ENCODE measurements around the gene APC2.
"Not testable (repeated sequence)": the region's sequence is repeated elsewhere in the genome, so short reads cannot be mapped to it uniquely, and the experiment has no call there.

The APC2 gene

GRCh38 chr19:1471010-1471514, 21.1 kb downstream of the APC2 start:
- peaks cover 82% of the 10 kb centered on the region for H3K27me3 ChIP-seq (ENCODE audit: control insufficient read depth, insufficient read depth, low read length)
- H3K4me1 ChIP-seq (ENCODE audit: control insufficient read depth, insufficient read depth, low read length), result peaks cover 31% of the 10 kb centered on the region
- no peak overlapping the region for H3K27ac ChIP-seq (ENCODE audit: low read depth, low read length)
- no peaks in the 10 kb centered on the region for H3K9me3 ChIP-seq (ENCODE audit: control insufficient read depth, insufficient read depth, low read depth, low read length)
- H3K9ac ChIP-seq (ENCODE audit: low read length), result no peak overlapping the region
- H3K36me3 ChIP-seq (ENCODE audit: control insufficient read depth, insufficient read depth, low read length), result peaks cover 5% of the 10 kb centered on the region; the same call in 1 of the 2 replicates
- H3K4me3 ChIP-seq (ENCODE audit: low read depth, low read length), result peak overlapping the region; percentile 52

DNA sequence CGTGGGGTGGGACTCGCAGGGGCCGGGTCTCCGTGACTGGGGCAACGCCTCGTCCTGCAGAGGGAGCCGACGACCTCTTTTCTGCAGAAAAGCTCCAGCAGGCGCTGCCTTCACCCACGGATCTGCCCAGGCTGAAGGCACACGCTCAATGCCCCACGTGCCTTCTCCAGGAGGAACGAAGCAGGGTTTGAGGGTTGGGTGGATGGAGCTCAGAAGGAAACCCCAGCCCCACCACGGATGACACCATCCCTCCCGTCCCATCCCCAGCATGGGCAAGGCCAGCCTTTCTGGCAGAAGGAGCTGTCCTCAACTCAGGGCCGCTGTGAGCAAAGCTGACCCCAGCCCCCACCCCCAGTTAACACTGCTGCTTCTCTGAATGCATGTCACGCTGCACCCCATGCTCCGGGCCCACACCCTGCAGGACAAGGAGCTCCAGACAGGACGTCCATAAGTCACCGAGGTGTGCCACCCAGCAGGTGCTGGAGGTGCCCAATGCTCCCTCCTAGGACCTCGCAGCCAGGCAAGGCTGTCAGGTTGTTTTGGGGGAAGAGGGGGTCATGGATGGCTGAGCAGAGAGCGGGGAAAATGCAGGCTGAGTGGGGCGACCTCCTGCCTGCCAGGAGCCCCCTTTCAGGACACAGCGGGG, 21.7 kb downstream of the APC2 start:
- no peak overlapping the region; the same call in 1 of the 2 replicates for H3K4me3 ChIP-seq (ENCODE audit: low read depth, low read length)
- no peaks in the 10 kb centered on the region for H3K9me3 ChIP-seq (ENCODE audit: control insufficient read depth, insufficient read depth, low read depth, low read length)
- peaks cover 5% of the 10 kb centered on the region; the same call in 1 of the 2 replicates for H3K36me3 ChIP-seq (ENCODE audit: control insufficient read depth, insufficient read depth, low read length)
- H3K9ac ChIP-seq (ENCODE audit: low read length), result no peak overlapping the region
- no peak overlapping the region for H3K27ac ChIP-seq (ENCODE audit: low read depth, low read length)
- peaks cover 28% of the 10 kb centered on the region for H3K4me1 ChIP-seq (ENCODE audit: control insufficient read depth, insufficient read depth, low read length)
- peaks cover 76% of the 10 kb centered on the region for H3K27me3 ChIP-seq (ENCODE audit: control insufficient read depth, insufficient read depth, low read length)

DNA sequence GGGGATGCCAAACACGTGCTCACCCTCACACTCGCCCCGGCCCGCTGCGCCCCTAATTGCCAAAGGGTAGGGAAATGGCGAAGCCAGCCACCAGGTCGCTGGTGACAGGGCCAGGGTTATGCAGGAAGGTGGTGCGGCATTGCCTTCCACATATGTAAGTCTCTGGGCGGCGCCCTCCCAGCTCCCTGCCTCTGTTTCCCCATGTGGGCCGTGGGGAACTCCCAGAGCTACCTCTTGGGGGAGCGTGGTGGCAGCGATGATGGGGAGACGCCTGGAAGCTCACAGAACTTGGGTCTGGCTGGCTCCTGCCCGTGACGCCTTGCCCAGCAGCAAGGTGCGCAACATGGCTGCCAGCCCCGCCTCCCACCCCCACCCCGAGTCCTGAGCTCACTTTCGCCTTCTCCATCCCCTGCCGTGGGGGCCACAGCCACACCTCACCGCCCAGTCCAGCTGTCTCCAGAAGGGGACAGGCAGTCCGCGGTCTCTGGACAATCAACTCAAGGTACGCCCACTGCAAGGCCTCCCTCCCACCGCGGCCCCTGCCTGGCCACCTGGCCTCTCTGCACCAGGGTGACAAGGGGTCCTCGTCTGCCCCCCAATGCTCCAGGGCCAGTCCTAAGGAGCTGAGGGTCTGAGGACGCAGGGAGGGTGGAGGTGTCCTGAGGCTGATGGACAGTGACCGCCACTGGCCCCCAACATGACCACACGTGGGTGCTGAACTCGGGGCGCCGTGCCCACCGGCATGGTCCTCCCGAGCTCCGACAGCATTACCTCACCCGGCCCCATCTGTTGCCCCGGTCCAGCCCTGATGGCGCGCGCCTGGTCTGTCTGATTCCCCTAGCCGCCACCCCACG, 22.5 kb downstream of the APC2 start:
- Histone ChIP-seq H3K36me3 (ENCODE audit: control insufficient read depth, insufficient read depth, low read length) (peaks cover 5% of the 10 kb centered on the region; the same call in 1 of the 2 replicates), H3K27me3 (ENCODE audit: control insufficient read depth, insufficient read depth, low read length) (peaks cover 68% of the 10 kb centered on the region), H3K9ac (ENCODE audit: low read length) (no peak overlapping the region), H3K4me3 (ENCODE audit: low read depth, low read length) (no peak overlapping the region), H3K27ac (ENCODE audit: low read depth, low read length) (no peak overlapping the region), H3K4me1 (ENCODE audit: control insufficient read depth, insufficient read depth, low read length) (peaks cover 24% of the 10 kb centered on the region), H3K9me3 (ENCODE audit: control insufficient read depth, insufficient read depth, low read depth, low read length) (no peaks in the 10 kb centered on the region)

GRCh38 chr19:1473085-1473851, 23.3 kb downstream of the APC2 start:
- Histone ChIP-seq H3K9ac (ENCODE audit: low read length) (no peak overlapping the region), H3K36me3 (ENCODE audit: control insufficient read depth, insufficient read depth, low read length) (peaks cover 5% of the 10 kb centered on the region; the same call in 1 of the 2 replicates), H3K4me1 (ENCODE audit: control insufficient read depth, insufficient read depth, low read length) (peaks cover 23% of the 10 kb centered on the region), H3K4me3 (ENCODE audit: low read depth, low read length) (no peak overlapping the region), H3K27me3 (ENCODE audit: control insufficient read depth, insufficient read depth, low read length) (peaks cover 60% of the 10 kb centered on the region), H3K27ac (ENCODE audit: low read depth, low read length) (no peak overlapping the region), H3K9me3 (ENCODE audit: control insufficient read depth, insufficient read depth, low read depth, low read length) (no peaks in the 10 kb centered on the region)

DNA sequence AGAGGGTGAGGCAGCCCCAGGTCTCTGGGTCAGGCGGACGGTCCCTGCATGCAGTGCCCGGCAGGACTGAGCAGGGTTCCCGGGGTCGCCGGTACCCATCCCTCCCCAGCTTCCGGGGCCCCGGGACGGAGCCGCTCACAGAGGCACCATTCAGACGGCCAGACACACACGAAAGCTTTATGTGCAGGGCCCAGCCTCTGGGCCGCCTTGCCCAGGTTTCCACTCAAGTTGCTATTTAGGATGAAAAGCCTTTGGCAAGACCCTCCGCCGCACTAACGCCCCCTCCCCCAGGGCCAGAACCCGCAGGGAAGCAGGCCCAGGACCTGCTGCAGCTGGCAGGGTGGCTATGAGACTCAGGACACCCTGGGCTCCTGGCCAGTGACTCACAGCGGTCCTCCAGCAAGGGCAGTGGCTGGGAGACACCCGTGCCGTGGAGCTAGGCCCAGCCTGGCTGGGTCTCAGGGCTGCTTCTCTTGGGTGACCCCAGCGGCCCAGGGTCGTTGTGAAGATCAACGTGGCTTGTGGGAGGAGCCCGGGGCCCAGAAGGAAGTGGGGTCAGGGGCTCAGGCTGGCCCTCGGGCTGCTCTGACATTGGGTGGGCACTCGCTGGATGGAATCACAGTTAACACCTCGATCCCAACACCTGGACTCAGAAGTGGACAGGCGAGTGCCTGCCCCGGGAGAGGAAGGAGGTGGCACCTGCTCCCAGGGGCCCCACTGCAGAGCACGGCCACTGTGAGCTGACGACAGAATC, 24.3 kb downstream of the APC2 start:
- H3K4me3 ChIP-seq (ENCODE audit: low read depth, low read length), result no peak overlapping the region
- peaks cover 5% of the 10 kb centered on the region; the same call in 1 of the 2 replicates for H3K36me3 ChIP-seq (ENCODE audit: control insufficient read depth, insufficient read depth, low read length)
- H3K27ac ChIP-seq (ENCODE audit: low read depth, low read length), result no peak overlapping the region
- no peaks in the 10 kb centered on the region for H3K9me3 ChIP-seq (ENCODE audit: control insufficient read depth, insufficient read depth, low read depth, low read length)
- H3K4me1 ChIP-seq (ENCODE audit: control insufficient read depth, insufficient read depth, low read length), result peaks cover 20% of the 10 kb centered on the region
- no peak overlapping the region for H3K9ac ChIP-seq (ENCODE audit: low read length)
- peaks cover 51% of the 10 kb centered on the region for H3K27me3 ChIP-seq (ENCODE audit: control insufficient read depth, insufficient read depth, low read length)

DNA sequence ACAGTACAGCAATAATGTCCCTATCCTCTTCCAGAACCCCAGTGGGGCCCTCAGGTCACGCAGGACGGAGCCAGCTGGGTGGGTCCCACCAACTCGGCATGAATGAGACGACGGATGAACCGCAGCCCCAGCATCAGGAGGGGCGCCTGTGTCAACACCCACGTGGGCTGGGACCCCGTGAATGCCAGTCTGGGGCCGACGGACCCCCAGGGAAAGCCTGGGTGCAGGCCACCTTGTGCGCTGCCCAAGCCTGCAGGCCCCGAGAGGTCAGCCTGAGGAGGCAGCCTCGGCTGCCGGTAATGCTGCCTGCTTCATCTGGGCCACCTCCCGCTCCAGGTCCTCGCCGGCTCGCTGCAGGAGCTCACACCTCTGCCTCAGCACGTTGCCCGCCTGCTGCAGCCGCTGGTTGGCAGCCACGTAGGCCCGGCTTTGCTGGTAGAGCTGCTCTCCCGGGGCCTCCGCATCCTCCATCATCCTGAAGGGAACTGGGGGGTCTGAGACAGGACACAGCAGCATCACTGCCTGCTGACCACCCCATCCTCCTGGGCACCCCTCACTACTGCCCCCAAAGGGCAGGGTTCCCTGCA, 24.9 kb downstream of the APC2 start:
- peaks cover 5% of the 10 kb centered on the region; the same call in 1 of the 2 replicates for H3K36me3 ChIP-seq (ENCODE audit: control insufficient read depth, insufficient read depth, low read length)
- peaks cover 18% of the 10 kb centered on the region for H3K4me1 ChIP-seq (ENCODE audit: control insufficient read depth, insufficient read depth, low read length)
- H3K4me3 ChIP-seq (ENCODE audit: low read depth, low read length), result no peak overlapping the region
- no peak overlapping the region for H3K9ac ChIP-seq (ENCODE audit: low read length)
- H3K27ac ChIP-seq (ENCODE audit: low read depth, low read length), result no peak overlapping the region
- peaks cover 44% of the 10 kb centered on the region for H3K27me3 ChIP-seq (ENCODE audit: control insufficient read depth, insufficient read depth, low read length)
- H3K9me3 ChIP-seq (ENCODE audit: control insufficient read depth, insufficient read depth, low read depth, low read length), result no peaks in the 10 kb centered on the region

- Histone ChIP-seq H3K36me3 (ENCODE audit: control insufficient read depth, insufficient read depth, low read length) (peaks cover 5% of the 10 kb centered on the region; the same call in 1 of the 2 replicates), H3K4me3 (ENCODE audit: low read depth, low read length) (no peak overlapping the region), H3K27ac (ENCODE audit: low read depth, low read length) (no peak overlapping the region), H3K4me1 (ENCODE audit: control insufficient read depth, insufficient read depth, low read length) (peaks cover 12% of the 10 kb centered on the region), H3K9me3 (ENCODE audit: control insufficient read depth, insufficient read depth, low read depth, low read length) (no peaks in the 10 kb centered on the region), H3K27me3 (ENCODE audit: control insufficient read depth, insufficient read depth, low read length) (peaks cover 34% of the 10 kb centered on the region), H3K9ac (ENCODE audit: low read length) (no peak overlapping the region)
Observed at GRCh38 chr19:1475751-1476437, 26.0 kb downstream of the APC2 start.

GRCh38 chr19:1477056-1477455, 27.1 kb downstream of the APC2 start:
- not testable (repeated sequence) for H3K36me3 ChIP-seq (ENCODE audit: control insufficient read depth, insufficient read depth, low read length); H3K9ac ChIP-seq (ENCODE audit: low read length); H3K9me3 ChIP-seq (ENCODE audit: control insufficient read depth, insufficient read depth, low read depth, low read length); H3K27ac ChIP-seq (ENCODE audit: low read depth, low read length); H3K4me3 ChIP-seq (ENCODE audit: low read depth, low read length); H3K4me1 ChIP-seq (ENCODE audit: control insufficient read depth, insufficient read depth, low read length)
- peaks cover 22% of the 10 kb centered on the region for H3K27me3 ChIP-seq (ENCODE audit: control insufficient read depth, insufficient read depth, low read length)

DNA sequence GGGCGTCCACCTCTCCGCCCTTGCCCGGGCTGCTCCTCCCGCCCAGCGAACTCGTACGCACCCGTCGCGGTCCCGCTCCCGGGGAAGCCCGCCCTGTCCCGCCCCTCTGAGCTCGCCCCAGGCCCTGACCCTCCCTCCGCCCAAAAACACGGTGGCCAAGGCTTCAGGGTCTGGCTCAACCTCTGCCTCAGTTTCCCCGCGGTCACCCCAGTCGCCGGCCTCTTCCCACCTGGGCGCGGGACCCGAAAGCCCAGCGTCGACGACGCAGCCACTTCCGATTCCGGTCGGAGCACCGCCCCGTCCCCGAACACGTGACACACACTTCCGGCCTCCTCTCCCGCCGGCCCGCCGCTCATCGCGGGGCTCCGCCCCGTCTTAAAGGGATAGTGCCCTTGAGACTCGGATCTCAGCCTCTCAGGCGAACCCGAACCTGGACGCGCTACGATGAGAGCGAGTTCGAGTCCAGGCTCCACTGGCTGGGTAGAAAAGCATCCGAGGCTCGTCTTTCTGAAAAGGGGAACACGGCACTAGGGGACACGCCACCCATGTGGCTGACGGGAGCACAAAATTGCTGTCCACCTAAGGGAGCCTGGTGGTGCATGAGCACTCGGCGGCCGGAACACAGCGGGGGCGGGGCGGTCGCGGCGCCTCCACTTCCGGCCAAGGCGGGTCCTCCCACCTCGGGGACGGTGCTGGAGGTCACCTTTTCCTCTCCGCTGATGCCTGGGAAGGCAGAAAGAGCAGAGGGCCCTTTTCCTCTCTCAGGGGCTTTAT, 29.2 kb downstream of the APC2 start, which contains the start of gene C19orf25:
TSS of gene C19orf25 (minus strand) at position 282 of the 774 bp plus-strand sequence. CDS start 312 bp downstream, outside the sequence.
- peaks cover 2% of the 10 kb centered on the region; the same call in 1 of the 2 replicates for H3K27me3 ChIP-seq (ENCODE audit: control insufficient read depth, insufficient read depth, low read length)
- H3K4me1 ChIP-seq (ENCODE audit: control insufficient read depth, insufficient read depth, low read length), result no peaks in the 10 kb centered on the region
- peak within 1 kb of the TSS; percentile 89 for H3K27ac ChIP-seq (ENCODE audit: low read depth, low read length)

More for the DNA sequence above, 29.2 kb downstream of the APC2 start, which contains the start of gene C19orf25:
- H3K4me3 ChIP-seq (ENCODE audit: low read depth, low read length), result peak within 1 kb of the TSS; percentile 90
- H3K36me3 ChIP-seq (ENCODE audit: control insufficient read depth, insufficient read depth, low read length), result peaks cover 5% of the 10 kb centered on the region; the same call in 1 of the 2 replicates
- peak within 1 kb of the TSS; percentile 97 for H3K9ac ChIP-seq (ENCODE audit: low read length)
- H3K9me3 ChIP-seq (ENCODE audit: control insufficient read depth, insufficient read depth, low read depth, low read length), result no peaks in the 10 kb centered on the region

Data from HUES6 (cell line).